Right cardiac atrium (tissue), 5 donors: ENCODE data around the gene MOV10L1. TPM values are rescaled to one million over a fixed set of nuclear protein-coding genes. Genes with fewer than 3 reads are reported as not detected.

Experiments used
- ATAC-seq, 2 donors: fragments of 200-7000 bp; cut with Tn5 transposase; one replicate each; pipeline versions ENCODE4 v1.8.0 to v1.9.1; 2020; ENCODE audit warnings: moderate library complexity in 2 of 2, mild to moderate bottlenecking in 1 of 2
- DNase-seq, 3 donors: peaks; one replicate each; pipeline ENCODE4 v3.0.0-alpha.2; 2020
- H3K27ac ChIP-seq: one replicate; pipeline ENCODE4 v1.5.1; 2013; ENCODE audit warnings: mild to moderate bottlenecking, low read length, control low read depth, moderate library complexity
- H3K27me3 ChIP-seq: one replicate; pipeline ENCODE4 v1.6.1; 2013; ENCODE audit not compliant: control insufficient read depth, insufficient read depth
- H3K4me1 ChIP-seq: one replicate; pipeline ENCODE4 v1.6.1; 2013; ENCODE audit warnings: low read length; ENCODE audit not compliant: control insufficient read depth, insufficient read depth
- H3K4me3 ChIP-seq: one replicate; pipeline ENCODE4 v1.5.1; 2013; ENCODE audit warnings: low read length, control low read depth
- H3K9me3 ChIP-seq: one replicate; pipeline ENCODE4 v1.6.1; 2013; ENCODE audit warnings: low read length; ENCODE audit not compliant: control insufficient read depth
- WGBS: extraction: QIAGEN DNeasy Blood & Tissue Kit; methylation state at CpG from one replicate; pipeline ENCODE4 v1.1.7; 2013; 5-methylcytosine and 5-hydroxymethylcytosine counted together
- intact Hi-C, 4 donors: fragments of 100-400 bp; cut with DNase I; formaldehyde crosslinking; loops; one replicate each; pipeline versions ENCODE4 v1.11.0 to v1.14.0; 2022 to 2023
- long read RNA-seq, 4 donors: library from polyadenylated mRNA; unstranded; transcript quantifications; one replicate each; pipeline ENCODE4 v2.0.0, GENCODE V29; 2020 to 2021
- polyA plus RNA-seq: library from polyadenylated mRNA; stranded (reverse); fragments of 200-250 nt; gene quantifications from one replicate; pipeline ENCODE4 v1.2.3, GENCODE V29; 2013
- total RNA-seq, 4 donors: library from RNA; stranded (reverse); fragmentation: NEBNext Ultra II Directional; extraction: Animal tissue kit (Norgen Biotek cat#: 25700); gene quantifications; one replicate each; pipeline ENCODE4 v1.2.1, GENCODE V29; 2021
- donor health status: healthy with polysubstance abuse.
- donor health status: DM: no; HTN: yes; CAD: no.
- donor health status: DM: no; HTN: no; CAD: no.
- donor health status: DM: no; HTN: yes; CAD: no; lungs with severe emphysema.
- donor health status: DM: yes; HTN: yes; CAD: no.

The MOV10L1 gene
- total RNA-seq (under 1 TPM; 0.29 to 0.62 (median 0.53) TPM), polyA plus RNA-seq (0.63 TPM)
- long read RNA-seq, donor 1, partial matches to known transcripts = 0 of 1 reads
- long read RNA-seq, donor 1, other reads (novel, unspliced or antisense) = 1 of 1 reads
- long read RNA-seq, donor 2 = 0 reads
- long read RNA-seq, donor 3 = 0 reads
- long read RNA-seq, donor 4 = 0 reads

- Histone ChIP-seq H3K27me3 (no peaks in the 10 kb centered on the region), H3K9me3 (no peaks in the 10 kb centered on the region), H3K4me1 (no peaks in the 10 kb centered on the region), H3K4me3 (no peak within 1 kb of the TSS), H3K27ac (no peak within 1 kb of the TSS)
- 37% methylated on average over 83 of the region's 83 CpGs for WGBS
- ATAC-seq (peak; percentile 25 to 65), DNase-seq (peak; percentile 58 to 84 (median 70))
- intact Hi-C loops = no loop called here
These were observed at the start of gene MOV10L1 for GRCh38 chr22:50089682-50090411. Gene MOV10L1 (plus strand): TSS chr22:50090006. CDS start chr22:50090089, 83 bp downstream.

GRCh38 chr22:50040717-50041116 is 49.1 kb upstream of the MOV10L1 start:
- ATAC-seq = no peak
- 86% methylated on average over 7 of the region's 7 CpGs for WGBS

GRCh38 chr22:50041361-50042065 is 48.3 kb upstream of the MOV10L1 start:
- no peaks in the 10 kb centered on the region for H3K27me3 ChIP-seq

More at GRCh38 chr22:50040717-50041116, 49.1 kb upstream of the MOV10L1 start:
- Histone ChIP-seq H3K27ac (no peak overlapping the region), H3K4me1 (no peaks in the 10 kb centered on the region), H3K9me3 (no peaks in the 10 kb centered on the region), H3K27me3 (no peaks in the 10 kb centered on the region), H3K4me3 (no peak overlapping the region)
- intact Hi-C loops = no loop called here
- no peak for DNase-seq

GRCh38 chr22:50044485-50045118 is 45.2 kb upstream of the MOV10L1 start:
- Histone ChIP-seq H3K4me1 (no peaks in the 10 kb centered on the region), H3K4me3 (no peak overlapping the region), H3K9me3 (no peaks in the 10 kb centered on the region), H3K27me3 (no peaks in the 10 kb centered on the region), H3K27ac (no peak overlapping the region)
- ATAC-seq (no peak), DNase-seq (peak in 1 of 3 donors; percentile 52)
- intact Hi-C loops = no loop called here
- WGBS = 70% methylated on average over 30 of the region's 30 CpGs

More at GRCh38 chr22:50041361-50042065, 48.3 kb upstream of the MOV10L1 start:
- Histone ChIP-seq H3K9me3 (no peaks in the 10 kb centered on the region), H3K4me1 (no peaks in the 10 kb centered on the region), H3K27ac (no peak overlapping the region), H3K4me3 (no peak overlapping the region)
- ATAC-seq (no peak), DNase-seq (no peak)
- 78% methylated on average over 17 of the region's 17 CpGs for WGBS
- intact Hi-C loops = no loop called here

GRCh38 chr22:50045211-50046018 is 44.4 kb upstream of the MOV10L1 start:
- Histone ChIP-seq H3K27ac (no peak overlapping the region), H3K9me3 (no peaks in the 10 kb centered on the region), H3K27me3 (no peaks in the 10 kb centered on the region), H3K4me1 (no peaks in the 10 kb centered on the region), H3K4me3 (no peak overlapping the region)
- ATAC-seq (no peak), DNase-seq (peak in 1 of 3 donors; percentile 31)
- WGBS = 76% methylated on average over 35 of the region's 35 CpGs
- intact Hi-C loops = no loop called here

GRCh38 chr22:50046019-50046415 is 43.8 kb upstream of the MOV10L1 start:
- Histone ChIP-seq H3K27ac (no peak overlapping the region), H3K27me3 (no peaks in the 10 kb centered on the region), H3K9me3 (no peaks in the 10 kb centered on the region), H3K4me3 (no peak overlapping the region), H3K4me1 (no peaks in the 10 kb centered on the region)
- WGBS = 74% methylated on average over 19 of the region's 19 CpGs
- DNase-seq (peak in 1 of 3 donors; percentile 54), ATAC-seq (no peak)
- intact Hi-C loops = no loop called here

GRCh38 chr22:50046481-50047245 is 43.1 kb upstream of the MOV10L1 start:
- Histone ChIP-seq H3K9me3 (no peaks in the 10 kb centered on the region), H3K27me3 (no peaks in the 10 kb centered on the region), H3K4me1 (no peaks in the 10 kb centered on the region), H3K4me3 (no peak overlapping the region), H3K27ac (no peak overlapping the region)
- 85% methylated on average over 27 of the region's 27 CpGs for WGBS
- ATAC-seq = peak; percentile 26 to 37
- peak in 1 of 3 donors; percentile 42 for DNase-seq
- intact Hi-C loops = no loop called here

GRCh38 chr22:50047346-50047745 is 42.5 kb upstream of the MOV10L1 start:
- intact Hi-C loops = no loop called here
- H3K27me3 ChIP-seq = no peaks in the 10 kb centered on the region
- peak in 1 of 3 donors; percentile 38 for DNase-seq
- H3K4me3 ChIP-seq = no peak overlapping the region
- no peak overlapping the region for H3K27ac ChIP-seq
- no peaks in the 10 kb centered on the region for H3K9me3 ChIP-seq
- no peak for ATAC-seq
- 90% methylated on average over 16 of the region's 16 CpGs for WGBS
- no peaks in the 10 kb centered on the region for H3K4me1 ChIP-seq

- Histone ChIP-seq H3K9me3 (no peaks in the 10 kb centered on the region), H3K4me3 (no peak overlapping the region), H3K27me3 (no peaks in the 10 kb centered on the region), H3K4me1 (no peaks in the 10 kb centered on the region), H3K27ac (no peak overlapping the region)
- DNase-seq (peak in 1 of 3 donors; percentile 25), ATAC-seq (no peak)
- WGBS = 86% methylated on average over 12 of the region's 12 CpGs
- intact Hi-C loops = no loop called here
These were observed 41.6 kb upstream of the MOV10L1 start for GRCh38 chr22:50048061-50048765.
